Epithelial cell of esophagus (primary cell): ENCODE data around the gene ADAMTS18.
"Not testable (repeated sequence)": the region's sequence is repeated elsewhere in the genome, so short reads cannot be mapped to it uniquely, and the experiment has no call there.

Source experiments
- DNase-seq: peaks from one replicate; pipeline ENCODE4 v3.0.0; 2010; ENCODE audit warnings: low read depth
- H3K4me3 ChIP-seq: 2 replicates; pipeline ENCODE4 v1.5.1; 2011; ENCODE audit warnings: mild to moderate bottlenecking, low read length, control low read depth
- TF ChIP-seq, protein P1 (sequence below): IDR thresholded peaks from 2 replicates; pipeline ENCODE4 v1.5.1; 2011; ENCODE audit warnings: low read depth, mild to moderate bottlenecking, low read length, control low read depth, inconsistent platforms; ENCODE audit not compliant: insufficient read depth; ENCODE audit errors: missing control alignments

ADAMTS18 gene

GRCh38 chr16:77467821-77468335, 33.0 kb upstream of the ADAMTS18 start:
- no peak for DNase-seq
- no peak overlapping the region for H3K4me3 ChIP-seq
- TF ChIP-seq, protein P1, sequence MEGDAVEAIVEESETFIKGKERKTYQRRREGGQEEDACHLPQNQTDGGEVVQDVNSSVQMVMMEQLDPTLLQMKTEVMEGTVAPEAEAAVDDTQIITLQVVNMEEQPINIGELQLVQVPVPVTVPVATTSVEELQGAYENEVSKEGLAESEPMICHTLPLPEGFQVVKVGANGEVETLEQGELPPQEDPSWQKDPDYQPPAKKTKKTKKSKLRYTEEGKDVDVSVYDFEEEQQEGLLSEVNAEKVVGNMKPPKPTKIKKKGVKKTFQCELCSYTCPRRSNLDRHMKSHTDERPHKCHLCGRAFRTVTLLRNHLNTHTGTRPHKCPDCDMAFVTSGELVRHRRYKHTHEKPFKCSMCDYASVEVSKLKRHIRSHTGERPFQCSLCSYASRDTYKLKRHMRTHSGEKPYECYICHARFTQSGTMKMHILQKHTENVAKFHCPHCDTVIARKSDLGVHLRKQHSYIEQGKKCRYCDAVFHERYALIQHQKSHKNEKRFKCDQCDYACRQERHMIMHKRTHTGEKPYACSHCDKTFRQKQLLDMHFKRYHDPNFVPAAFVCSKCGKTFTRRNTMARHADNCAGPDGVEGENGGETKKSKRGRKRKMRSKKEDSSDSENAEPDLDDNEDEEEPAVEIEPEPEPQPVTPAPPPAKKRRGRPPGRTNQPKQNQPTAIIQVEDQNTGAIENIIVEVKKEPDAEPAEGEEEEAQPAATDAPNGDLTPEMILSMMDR, result no peak

DNA sequence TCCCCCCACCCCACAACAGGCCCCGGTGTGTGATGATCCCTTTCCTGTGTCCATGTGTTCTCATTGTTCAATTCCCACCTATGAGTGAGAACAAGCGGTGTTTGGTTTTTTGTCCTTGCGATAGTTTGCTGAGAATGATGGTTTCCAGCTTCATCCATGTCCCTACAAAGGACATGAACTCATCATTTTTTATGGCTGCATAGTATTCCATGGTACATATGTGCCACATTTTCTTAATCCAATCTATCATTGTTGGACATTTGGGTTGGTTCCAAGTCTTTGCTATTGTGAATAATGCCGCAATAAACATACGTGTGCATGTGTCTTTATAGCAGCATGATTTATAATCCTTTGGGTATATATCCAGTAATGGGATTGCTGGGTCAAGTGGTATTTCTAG, 28.8 kb upstream of the ADAMTS18 start:
- not testable (repeated sequence) for H3K4me3 ChIP-seq, DNase-seq

- H3K4me3 ChIP-seq, result no peak overlapping the region
- DNase-seq, result no peak
- TF ChIP-seq, protein P1, result no peak
Observed at GRCh38 chr16:77462894-77463293, 28.1 kb upstream of the ADAMTS18 start.

- TF ChIP-seq, protein P1, result no peak
- H3K4me3 ChIP-seq, result no peak overlapping the region
- no peak for DNase-seq
Observed at GRCh38 chr16:77459534-77460254, 24.9 kb upstream of the ADAMTS18 start.

GRCh38 chr16:77457046-77457445, 22.2 kb upstream of the ADAMTS18 start:
- no peak overlapping the region for H3K4me3 ChIP-seq
- no peak for DNase-seq
- TF ChIP-seq, protein P1, result no peak

DNA sequence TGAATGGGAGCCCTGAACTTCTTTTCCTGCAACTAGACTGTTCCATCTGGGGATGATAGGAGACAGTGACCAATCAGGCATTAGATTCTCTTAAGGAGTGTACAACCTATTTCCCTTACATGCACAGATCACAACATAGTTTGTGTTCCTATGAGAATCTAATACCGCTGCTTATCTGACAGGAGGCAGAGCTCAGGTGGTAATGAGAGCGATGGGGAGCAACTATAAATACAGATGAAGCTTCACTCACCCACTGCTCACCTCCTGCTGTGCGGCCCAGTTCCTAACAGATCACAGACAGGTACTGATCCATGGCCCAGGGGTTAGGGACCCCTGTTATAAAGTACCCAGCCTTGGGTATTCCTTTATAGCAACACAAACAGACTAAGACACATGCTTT, 17.4 kb upstream of the ADAMTS18 start:
- DNase-seq, result no peak
- H3K4me3 ChIP-seq, result no peak overlapping the region
- TF ChIP-seq, protein P1, result no peak

- TF ChIP-seq, protein P1, result no peak
- no peak overlapping the region for H3K4me3 ChIP-seq
- no peak for DNase-seq
Observed at GRCh38 chr16:77450790-77451487, 16.1 kb upstream of the ADAMTS18 start.
